CD4-positive, alpha-beta T cell treated with Interleukin-4 for 1 hour (primary cell): ENCODE measurements around the gene WFS1.

Experiments
- DNase-seq, 2 donors: peaks; one replicate each; pipeline ENCODE4 v3.0.0-alpha.2; 2020 to 2022

WFS1 gene

GRCh38 chr4:6301051-6301731 is 31.5 kb downstream of the WFS1 start:
- DNase-seq, result no peak

DNA sequence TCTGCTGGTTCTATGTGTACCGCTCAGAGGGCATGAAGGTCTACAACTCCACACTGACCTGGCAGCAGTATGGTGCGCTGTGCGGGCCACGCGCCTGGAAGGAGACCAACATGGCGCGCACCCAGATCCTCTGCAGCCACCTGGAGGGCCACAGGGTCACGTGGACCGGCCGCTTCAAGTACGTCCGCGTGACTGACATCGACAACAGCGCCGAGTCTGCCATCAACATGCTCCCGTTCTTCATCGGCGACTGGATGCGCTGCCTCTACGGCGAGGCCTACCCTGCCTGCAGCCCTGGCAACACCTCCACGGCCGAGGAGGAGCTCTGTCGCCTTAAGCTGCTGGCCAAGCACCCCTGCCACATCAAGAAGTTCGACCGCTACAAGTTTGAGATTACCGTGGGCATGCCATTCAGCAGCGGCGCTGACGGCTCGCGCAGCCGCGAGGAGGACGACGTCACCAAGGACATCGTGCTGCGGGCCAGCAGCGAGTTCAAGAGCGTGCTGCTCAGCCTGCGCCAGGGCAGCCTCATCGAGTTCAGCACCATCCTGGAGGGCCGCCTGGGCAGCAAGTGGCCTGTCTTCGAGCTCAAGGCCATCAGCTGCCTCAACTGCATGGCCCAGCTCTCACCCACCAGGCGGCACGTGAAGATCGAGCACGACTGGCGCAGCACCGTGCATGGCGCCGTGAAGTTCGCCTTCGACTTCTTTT is 32.2 kb downstream of the WFS1 start:
- DNase-seq, result no peak

DNA sequence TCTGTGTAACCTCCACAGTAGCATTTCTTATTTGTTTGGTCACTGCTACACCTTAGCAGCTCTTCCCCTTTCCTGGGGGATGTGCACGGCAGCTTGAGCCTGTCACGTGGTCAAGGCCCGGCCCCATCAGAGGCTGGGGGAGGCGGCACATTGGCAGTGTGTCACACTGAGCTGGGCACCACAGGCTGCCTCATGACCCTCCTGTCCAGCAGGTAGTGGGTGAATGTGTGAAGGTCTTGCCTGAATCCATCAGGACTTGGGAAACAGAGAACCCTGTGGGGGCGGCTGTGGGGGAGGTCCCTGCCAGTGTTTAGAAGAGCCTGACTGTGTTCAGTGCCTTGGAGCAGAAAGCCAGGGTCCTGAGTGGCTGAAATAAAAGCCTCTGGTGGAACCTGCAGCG is 33.2 kb downstream of the WFS1 start:
- no peak for DNase-seq

GRCh38 chr4:6303943-6304342 is 34.3 kb downstream of the WFS1 start:
- DNase-seq, result no peak

DNA sequence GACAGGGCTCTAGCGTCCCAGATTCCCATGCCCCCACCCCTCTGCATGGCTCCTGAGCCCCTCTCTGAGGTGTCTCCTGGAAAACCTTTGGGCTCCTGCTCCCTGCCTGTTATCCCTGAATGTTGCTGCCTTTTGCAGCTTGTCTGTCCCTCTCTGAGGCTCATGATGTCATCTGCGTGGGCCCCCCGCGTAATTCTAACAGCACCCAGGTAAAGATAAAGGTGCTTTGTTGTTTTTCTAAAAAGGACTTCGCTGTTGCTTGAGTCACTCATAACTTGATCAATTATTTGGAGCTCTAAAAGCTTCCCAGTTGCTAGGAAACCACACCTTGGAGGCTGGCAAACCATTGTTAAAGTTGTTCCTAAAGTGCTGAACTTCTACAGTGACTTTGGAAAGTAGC is 36.6 kb downstream of the WFS1 start:
- DNase-seq, result no peak

GRCh38 chr4:6307230-6307629 is 37.6 kb downstream of the WFS1 start:
- no peak for DNase-seq

- no peak for DNase-seq
Observed at GRCh38 chr4:6307891-6308290, 38.2 kb downstream of the WFS1 start.

DNA sequence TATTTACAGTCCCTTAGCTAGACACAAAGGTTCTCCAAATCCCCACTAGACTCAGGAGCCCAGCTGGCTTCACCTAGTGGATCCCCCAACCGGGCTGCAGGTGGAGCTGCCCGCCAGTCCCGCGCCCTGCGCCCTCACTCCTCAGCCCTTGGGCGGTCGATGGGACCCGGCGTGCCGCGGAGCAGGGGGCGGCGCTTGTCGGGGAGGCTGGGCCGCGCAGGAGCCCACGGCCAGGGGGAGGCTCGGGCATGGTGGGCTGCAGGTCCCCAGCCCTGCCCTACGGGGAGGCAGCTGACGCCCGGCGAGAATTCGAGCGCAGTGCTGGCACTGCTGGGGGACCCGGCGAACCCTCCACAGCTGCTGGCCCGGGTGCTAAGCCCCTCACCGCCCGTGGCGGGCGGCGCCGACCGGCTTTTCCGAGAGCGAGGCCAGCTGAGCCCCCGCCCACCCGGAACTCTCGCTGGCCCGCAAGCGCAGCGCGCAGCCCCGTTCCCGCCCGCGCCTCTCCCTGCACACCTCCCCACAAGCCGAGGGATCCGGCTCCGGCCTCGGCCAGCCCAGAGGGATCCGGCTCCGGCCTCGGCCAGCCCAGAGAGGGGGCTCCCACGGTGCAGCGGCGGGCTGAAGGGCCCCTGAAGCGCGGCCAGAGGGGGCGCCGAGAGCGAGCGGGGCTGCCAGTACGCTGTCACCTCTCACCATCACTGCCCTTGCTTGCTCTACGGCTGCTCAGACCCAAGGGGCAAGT is 39.4 kb downstream of the WFS1 start:
- no peak for DNase-seq

DNA sequence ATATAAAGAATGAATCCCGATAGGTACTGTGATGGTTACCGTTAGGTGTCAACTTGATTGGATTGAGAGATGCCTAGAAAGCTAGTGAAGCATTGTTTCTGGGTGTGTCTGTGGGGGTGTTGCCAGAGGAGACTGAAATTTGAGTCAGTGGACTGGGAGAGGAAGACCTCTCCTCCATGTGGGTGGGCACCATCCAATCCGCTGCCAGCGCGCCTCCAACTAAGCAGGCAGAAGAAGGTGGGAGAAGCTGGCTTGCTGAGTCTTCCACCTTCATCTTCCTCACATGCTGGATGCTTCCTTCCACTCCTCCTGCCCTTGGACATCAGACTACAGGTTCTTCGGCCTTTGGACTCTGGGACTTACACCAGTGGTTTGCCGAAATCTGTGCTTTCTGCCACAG is 40.1 kb downstream of the WFS1 start:
- no peak for DNase-seq

- no peak for DNase-seq
Observed at GRCh38 chr4:6313216-6313615, 43.6 kb downstream of the WFS1 start.

DNA sequence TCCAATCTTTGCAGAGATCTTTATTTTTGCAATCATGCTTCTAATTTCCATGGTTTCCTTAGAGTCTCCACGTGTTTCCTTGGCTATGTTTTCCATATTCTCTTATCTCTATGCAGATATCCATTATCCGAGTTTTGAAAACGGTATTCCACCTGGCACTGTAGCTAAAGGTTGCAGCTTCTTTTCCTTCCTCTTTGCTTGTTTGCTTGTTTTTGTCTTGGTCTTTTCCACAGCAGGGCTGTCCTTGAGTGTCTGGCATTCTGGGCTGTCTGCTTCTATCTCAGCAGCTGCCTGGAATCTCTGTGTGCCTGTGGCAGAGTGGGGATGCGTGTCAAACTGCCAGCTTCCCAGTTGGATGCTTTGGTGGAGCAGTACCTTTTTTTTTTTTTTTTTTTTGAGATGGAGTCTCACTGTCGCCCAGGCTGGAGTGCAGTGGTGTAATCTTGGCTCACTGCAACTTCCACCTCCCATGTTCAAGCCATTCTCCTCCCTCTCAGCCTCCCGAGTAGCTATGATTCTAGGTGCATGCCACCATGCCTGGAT is 46.9 kb downstream of the WFS1 start:
- no peak for DNase-seq

DNA sequence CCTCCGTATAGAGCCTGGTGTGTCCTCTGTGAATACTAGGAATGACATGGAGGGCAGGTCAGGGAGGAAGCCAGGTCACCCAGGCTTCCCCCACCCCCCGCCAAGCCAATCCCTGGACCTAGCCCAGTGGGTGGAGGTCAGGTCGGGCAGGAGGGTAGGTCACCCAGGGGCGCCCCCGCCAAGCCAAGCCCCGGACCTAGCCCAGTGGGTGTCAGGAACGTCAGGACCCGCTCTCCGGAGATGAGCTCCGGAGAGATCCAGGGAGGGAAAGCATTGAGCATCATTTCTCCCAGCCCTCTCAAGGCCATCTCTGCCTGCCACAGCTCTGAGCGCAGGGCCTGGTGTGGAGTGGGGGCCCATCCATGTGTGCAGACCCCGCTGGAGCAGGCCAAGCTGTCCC is 48.6 kb downstream of the WFS1 start:
- DNase-seq, result no peak

GRCh38 chr4:6319530-6320150 is 50.0 kb downstream of the WFS1 start:
- no peak for DNase-seq

- no peak for DNase-seq
Observed at GRCh38 chr4:6320663-6321062, 51.0 kb downstream of the WFS1 start.

DNA sequence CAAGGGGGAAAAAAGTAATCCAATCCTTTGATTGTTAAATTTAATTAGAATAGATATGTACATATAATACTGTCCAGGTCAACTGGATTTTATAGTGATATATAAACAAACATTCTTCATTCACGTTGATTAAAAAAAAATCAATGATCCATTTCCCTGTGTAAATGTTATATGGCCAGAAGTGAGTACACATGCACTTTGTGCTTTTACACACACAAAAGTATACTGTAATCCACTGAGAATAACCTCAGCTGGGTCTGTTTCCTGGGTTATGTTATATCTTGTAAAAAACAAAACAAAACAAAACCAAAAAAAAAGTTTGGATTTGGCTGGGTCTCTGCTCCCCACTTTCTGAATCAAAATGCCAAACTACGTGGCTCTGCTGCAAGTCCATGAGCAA is 51.7 kb downstream of the WFS1 start:
- no peak for DNase-seq

DNA sequence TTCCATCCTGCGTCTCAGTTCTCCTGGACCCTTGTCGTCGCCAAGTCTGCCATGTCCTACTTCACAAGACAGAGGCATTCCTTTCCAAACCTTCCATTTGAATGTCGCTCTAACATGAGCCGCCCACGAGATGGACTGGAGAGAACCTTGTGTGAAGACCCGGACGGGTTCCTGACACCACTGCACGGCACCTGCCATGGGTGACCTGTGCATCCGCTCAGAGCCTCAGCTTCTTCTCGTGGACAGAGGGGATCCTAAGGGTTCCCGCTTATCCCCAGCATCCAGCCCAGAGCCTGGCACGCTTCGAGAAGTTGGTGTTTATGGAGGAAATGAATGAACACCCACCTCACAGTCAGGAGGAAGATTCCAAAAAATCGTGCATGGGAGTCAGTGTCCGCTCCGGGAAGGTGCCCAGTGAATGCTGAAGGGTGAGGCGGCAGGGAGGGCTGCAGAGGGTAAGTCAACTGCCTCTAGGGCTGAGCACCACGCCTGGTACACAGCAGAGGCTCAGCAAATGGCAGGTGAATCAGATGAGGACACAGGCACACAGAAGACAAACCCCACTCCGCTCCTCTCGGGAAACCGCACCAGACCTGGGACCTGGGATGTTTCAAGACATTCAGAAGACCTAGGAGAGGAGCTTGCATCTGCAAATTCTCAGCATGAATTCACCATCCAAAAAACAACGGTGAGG is 52.6 kb downstream of the WFS1 start:
- no peak for DNase-seq

DNA sequence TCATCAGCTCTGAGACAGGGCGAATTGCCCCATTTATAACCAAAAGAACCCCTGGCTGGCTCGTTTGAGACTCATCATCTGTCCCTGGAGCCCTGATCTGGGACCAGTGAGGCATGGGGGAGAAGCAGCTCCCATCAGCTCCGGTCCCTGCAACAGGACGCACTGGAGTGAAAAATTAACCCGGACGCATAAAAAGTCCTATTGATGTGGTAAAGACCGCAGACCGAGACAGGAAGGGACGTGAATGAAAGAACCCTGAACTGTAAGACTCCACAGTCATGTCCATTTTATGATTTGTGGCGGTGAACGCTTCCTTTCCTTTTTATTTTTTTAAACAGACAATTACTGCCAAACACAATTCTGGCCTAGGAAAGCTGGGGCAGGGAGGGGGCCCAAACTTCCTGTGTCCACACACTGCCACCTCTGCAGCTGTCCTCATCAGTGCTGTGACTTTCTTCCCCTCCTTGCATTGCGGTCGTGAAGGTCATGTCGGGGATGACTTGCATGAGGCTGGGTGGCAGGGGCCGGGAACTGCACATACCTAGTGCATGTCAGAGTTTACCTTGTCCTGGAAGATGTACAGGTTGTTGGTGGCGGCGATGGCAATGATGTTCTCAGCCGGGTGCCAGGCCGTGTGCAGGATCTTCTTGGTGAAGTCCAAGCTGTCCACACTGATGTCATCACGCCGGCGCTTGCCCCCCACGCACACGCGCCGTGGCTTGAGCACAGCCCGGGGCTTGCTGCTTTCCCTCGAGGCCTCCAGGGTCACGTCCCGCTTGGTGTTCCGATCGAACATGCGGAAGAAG is 53.3 kb downstream of the WFS1 start:
- DNase-seq, result no peak

- no peak for DNase-seq
Observed at GRCh38 chr4:6324461-6324998, 54.9 kb downstream of the WFS1 start.

DNA sequence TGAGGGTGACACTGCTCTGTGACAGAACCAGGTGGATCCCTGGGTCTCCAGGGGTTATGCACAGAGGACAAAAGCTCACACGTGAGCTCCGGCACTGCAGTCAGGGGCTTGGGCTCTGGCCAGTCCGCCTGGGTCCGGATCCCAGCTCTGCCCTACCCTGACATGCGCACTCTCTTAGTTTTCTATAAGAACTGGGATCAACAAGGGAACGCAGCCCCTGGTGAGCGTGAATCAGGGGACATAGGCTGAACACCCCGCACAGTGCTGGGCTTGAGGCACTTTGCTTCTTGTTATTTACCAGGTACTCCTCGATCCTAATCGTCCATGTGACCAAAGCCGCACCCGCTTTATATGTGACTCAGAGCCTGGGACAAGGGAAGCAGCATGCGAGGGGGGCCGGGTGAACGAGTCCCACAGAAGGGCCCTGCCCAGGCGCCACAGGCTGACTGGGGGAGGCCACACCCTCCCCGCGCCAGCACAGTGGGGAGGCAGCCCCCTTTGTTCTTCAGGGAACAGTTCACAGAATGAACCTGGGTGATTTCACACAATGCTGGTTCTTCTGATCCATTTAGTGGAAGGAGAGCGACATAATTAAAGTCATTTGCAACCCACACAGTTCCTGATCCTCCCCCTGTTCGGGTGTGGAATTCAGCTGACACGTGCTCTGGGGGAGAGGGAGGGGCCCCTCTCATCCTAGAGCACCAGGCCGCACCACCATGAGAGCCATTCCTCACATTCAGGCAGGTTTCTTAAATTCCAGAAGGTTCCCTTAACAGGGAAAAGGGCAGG is 55.5 kb downstream of the WFS1 start:
- no peak for DNase-seq

GRCh38 chr4:6325788-6326290 is 56.2 kb downstream of the WFS1 start:
- no peak for DNase-seq
